ENCODE results near the gene POU2F3.

GRCh38 chr11:120363436-120363835, 123.5 kb downstream of the POU2F3 start:
- TF ChIP-seq EZH2 (IDR thresholded peaks at IDR 0.05; ENCODE audit: low read length, missing control alignments), result no peak
- TF ChIP-seq CTCF (conservative IDR thresholded peaks at IDR 0.05 in 1 of 2, IDR thresholded peaks at IDR 0.05 in 1 of 2; ENCODE audit: low read depth in 1 of 2, low read length in 2 of 2), result no peak
